ENCODE results near the gene SPATS2. TPM values are rescaled to one million over a fixed set of nuclear protein-coding genes. Genes with fewer than 3 reads are reported as not detected.

The SPATS2 gene
- total RNA-seq, 1 experiment from 2014 or later, result 23.8 TPM

GRCh38 chr12:49555631-49556390 lies 188.5 kb downstream of the SPATS2 start:
- no peak for DNase-seq (ENCODE audit: low spot score)

DNA sequence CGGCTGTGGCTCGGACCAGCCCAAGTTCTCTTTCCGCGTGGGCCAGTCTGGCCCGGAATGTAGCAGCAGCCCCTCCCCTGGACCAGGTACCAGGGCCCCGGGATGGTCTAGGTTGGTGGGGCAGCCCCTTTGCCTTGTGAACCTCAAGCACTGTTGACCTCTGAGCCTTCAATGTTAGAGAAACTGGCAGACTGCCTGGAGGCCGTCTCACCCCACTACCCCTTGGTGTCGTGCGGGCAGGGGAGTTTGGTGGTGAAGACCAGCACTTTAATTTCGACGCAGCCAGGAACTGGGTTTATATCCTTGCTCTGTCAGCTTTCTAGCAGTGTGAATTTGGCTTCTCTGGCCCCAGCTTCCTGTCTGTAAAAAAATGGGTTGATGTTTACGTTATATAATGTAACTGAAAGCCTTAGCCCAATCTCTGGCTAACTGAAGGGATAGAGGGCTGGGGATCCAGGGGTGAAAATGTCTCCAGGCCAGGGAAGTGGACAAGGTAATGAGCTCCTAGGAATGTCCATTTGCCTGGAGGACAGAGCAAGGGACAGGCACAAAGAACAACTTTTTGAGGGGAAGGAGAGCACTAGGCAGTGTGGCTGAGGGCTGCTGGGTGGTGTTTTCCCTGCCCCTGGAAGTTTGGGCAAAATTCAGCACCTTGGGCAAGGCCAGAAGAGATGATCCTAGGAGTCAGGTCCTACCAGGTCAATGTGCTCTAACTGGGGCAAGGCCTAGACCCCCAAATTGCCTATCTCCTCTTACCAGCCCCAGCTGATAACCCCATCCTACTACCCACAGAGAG lies 189.3 kb downstream of the SPATS2 start:
- DNase-seq (ENCODE audit: low spot score), result no peak

DNA sequence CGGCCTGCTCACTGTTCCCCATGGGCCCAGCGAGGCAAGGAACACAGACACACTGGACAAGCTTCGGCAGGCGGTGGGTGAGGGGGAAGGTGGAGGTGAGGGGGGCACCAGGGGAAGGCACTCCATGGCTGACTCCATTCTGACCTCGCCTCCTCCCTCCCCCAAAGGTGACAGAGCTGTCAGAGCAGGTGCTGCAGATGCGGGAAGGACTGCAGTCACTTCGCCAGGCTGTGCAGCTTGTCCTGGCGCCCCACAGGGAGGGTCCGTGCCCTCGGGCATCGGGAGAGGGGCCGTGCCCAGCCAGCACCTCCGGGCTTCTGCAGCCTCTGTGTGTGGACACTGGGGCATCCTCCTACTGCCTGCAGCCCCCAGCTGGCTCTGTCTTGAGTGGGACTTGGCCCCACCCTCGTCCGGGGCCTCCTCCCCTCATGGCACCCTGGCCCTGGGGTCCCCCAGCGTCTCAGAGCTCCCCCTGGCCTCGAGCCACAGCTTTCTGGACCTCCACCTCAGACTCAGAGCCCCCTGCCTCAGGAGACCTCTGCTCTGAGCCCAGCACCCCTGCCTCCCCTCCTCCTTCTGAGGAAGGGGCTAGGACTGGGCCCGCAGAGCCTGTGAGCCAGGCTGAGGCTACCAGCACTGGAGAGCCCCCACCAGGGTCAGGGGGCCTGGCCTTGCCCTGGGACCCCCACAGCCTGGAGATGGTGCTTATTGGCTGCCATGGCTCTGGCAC lies 190.1 kb downstream of the SPATS2 start:
- DNase-seq (ENCODE audit: low spot score), result no peak

- no peak for DNase-seq (ENCODE audit: low spot score)
Measured at GRCh38 chr12:49557917-49558215, 190.6 kb downstream of the SPATS2 start.

GRCh38 chr12:49558526-49558925 lies 191.3 kb downstream of the SPATS2 start:
- no peak for DNase-seq (ENCODE audit: low spot score)

DNA sequence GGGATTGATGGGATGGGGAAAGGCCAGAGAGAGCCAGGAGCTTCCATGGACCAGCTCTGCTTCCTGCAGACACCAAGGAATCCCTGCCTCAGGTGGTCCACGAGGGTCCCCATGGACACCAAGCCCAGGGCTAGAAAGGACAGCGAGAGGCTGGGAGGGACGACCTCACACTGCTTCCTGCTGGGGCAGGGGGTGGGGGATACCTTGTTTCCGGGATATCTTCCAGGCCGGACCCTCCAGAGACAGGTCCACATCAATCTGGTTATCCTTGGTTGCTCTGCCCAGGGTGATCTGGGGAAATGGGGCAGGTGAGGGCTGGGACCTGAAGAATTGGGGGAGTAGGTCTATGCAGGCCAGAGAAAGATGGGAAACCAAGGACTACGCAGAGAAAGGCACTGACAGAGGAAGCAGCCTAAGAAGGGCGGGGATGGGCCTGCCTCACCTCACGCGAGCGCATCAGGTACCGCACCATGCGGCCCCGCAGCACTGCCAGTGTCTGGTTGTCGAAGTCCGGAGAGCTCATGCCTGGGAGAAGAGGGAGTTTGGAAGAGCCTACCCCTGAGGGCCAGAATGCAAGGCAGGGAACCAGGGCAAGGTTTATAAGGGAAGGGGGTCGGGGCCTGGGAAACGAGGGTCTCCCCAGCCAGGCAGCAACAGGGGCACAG lies 191.9 kb downstream of the SPATS2 start:
- no peak for DNase-seq (ENCODE audit: low spot score)

- DNase-seq (ENCODE audit: low spot score), result no peak
Measured at GRCh38 chr12:49560695-49561094, 193.4 kb downstream of the SPATS2 start.

DNA sequence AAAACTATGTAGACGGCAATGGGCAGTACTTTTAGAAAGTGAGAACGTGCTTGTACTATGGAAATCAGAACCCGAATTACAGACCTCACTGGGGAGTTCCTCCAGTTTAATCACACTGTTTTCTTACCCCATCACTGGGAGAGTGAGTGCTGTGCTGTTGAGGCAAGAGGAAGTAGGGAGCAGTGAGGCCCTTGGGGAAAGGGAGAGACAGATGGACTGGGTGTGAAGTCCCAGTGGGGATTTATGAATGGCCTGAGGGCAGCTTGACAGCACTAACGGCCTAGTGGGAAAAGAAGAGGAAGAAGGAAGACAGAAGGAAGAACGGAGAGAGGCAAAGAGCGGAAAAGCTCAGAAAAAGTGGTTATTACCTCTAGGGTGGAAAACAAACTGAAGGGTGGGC lies 195.0 kb downstream of the SPATS2 start:
- DNase-seq (ENCODE audit: low spot score), result no peak

DNA sequence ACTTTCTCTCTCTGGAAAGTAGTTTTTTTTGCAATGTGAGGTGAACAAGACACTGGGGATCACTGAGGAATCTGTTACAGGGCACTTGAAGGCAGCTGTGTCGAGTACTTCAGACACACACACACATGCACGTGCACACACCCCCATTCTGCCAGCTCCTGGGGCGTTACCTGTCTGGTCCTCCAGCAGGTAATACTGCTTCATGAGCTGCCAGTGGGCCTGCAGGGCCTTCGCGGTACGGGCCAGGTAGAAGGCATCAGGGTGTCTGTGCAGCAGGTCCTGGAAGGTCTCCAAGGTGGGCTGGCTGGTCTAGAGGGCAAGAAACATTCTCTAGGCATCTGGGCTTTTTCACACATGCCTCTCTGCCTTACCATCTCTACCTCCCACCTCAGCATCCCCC lies 195.6 kb downstream of the SPATS2 start:
- DNase-seq (ENCODE audit: low spot score), result no peak

DNA sequence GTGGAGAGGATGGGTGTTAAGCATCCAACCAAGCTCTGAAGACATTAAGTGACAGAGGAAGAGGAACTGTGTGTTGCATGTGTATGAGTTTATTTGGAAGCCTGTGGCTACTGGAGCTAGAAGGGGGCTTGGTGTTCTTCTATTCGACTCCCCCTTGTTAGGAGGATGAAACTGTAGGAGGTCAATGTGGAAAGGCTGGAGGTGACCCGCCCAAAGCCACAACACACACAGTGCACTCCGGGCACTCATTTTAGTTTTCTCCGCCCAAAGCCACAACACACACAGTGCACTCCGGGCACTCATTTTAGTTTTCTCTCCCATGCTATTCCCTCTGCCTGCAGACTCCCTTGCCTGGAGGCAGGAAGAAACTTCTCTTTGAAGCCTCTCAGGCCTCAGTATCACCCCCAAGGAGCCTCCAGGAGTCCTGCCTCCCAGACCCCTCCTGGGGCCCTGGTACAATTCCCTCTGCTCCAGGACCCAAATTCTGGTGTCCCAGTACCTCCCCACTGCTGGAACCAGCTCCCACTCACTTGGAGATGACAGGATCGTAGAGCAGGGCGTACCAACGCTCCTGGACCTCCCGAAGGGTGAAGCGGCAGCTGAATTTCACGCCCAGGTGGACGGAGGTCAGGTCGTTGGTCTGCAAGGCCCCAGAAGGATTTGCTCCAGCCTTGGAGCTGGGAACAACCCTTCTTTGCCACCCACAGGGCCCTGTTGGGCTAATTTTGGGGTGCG lies 196.9 kb downstream of the SPATS2 start:
- no peak for DNase-seq (ENCODE audit: low spot score)

- DNase-seq (ENCODE audit: low spot score), result no peak
Measured at GRCh38 chr12:49564686-49565405, 197.6 kb downstream of the SPATS2 start.

DNA sequence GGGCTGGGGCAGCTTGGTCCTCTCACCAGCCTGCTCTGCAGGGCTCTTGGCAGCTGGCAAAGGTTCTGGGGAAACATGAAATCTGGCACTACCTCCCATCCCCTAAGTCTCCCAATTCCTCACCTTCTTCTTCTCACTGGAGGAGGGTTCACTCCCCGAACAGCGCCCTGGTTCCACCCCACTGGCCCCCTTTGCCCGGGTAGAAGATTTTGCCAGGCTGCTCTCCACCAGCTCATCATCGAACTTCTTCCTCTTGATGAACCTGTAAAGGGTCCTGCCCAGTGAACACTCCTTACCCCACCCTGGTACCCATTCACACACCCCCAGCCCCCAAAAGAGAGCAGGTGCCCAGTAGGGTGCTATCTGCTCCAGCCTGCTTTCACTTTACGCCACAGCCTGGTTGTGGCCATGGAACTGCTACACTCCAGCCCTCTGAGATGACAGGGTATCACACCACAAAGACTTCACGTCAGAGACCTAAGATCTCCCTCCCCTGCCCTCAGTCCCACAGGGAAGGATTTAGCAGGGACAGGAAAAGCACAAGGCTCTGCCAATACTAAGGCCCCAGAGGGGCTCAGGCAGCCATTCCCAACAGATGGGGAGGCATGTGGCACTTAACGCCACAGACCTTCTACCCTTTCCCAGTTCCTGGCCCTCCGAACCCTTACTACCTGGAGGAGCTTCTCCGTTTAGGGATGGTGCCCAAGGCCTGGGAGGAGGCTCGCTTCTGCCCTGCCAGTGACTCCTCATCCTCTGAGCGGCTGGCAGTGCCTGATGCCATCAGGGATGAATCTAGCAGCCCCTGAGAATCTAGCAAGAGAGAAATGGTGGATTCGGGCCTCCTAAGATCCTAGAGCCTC lies 198.4 kb downstream of the SPATS2 start:
- DNase-seq (ENCODE audit: low spot score), result no peak

- no peak for DNase-seq (ENCODE audit: low spot score)
Measured at GRCh38 chr12:49566361-49566760, 199.1 kb downstream of the SPATS2 start.

- no peak for DNase-seq (ENCODE audit: low spot score)
Measured at GRCh38 chr12:49567302-49567610, 200.0 kb downstream of the SPATS2 start.

- peak; percentile 79 for DNase-seq (ENCODE audit: low spot score)
Measured at GRCh38 chr12:49567611-49568441, 200.6 kb downstream of the SPATS2 start, which contains the start of gene MCRS1. MCRS1 (minus strand) TSS chr12:49568142; CDS start chr12:49566731, 1,411 bp downstream.

DNA sequence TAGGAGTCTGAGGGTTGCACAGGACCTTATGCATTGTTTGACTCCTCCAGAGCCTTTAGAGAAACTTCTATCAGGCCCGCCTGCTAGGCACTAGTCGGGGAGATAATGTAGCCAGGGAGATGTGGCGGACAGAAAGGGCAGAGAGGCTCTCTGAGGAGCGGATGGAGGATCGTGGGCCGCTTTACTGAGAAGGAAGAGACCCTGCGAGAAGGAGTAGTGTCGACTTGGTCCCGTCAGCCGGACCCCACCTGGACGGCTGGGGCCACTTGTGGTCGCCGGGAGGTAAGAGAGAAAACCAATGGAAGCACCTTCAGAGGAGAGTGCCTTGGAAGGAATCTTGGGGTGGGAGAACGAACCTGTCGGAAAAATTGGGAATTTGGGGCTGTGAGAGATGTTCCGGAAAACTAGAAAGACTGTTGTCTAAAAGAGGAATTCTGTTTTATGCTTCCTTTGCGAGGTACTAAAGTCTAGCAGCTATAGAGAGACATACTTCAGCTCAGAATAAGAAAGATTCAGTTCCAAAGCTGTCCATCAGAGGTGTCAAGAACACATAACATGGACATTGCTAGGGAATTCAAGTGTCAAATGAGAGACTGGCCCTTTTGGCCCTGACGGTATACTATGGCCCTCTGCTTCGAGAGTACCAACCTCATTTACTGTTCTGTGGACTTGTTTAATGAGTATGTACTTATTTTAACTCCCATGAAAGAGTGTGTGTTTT lies 201.3 kb downstream of the SPATS2 start:
- peak; percentile 6 for DNase-seq (ENCODE audit: low spot score)

All from A172 (cell line).